Spleen (tissue), 11 donors: ENCODE results near the gene SIPA1L3. TPM values are rescaled to one million over a fixed set of nuclear protein-coding genes. Genes with fewer than 3 reads are reported as not detected.

ENCODE experiments used
- DNase-seq: peaks from one replicate; pipeline ENCODE4 v3.0.0-alpha.2; 2020
- H3K27ac ChIP-seq, 8 donors: fragments of 200-600 bp; sonication (generic) in 7 of 8; 1 replicate in 4 of 8; 2 replicates in 4 of 8; pipeline versions ENCODE4 v1.5.0 to v1.8.0; 2016 to 2021; ENCODE audit warnings: inconsistent platforms in 4 of 8, mild to moderate bottlenecking in 4 of 8, moderate library complexity in 1 of 8
- H3K27me3 ChIP-seq, 7 donors: fragments of 200-600 bp; sonication (generic) in 6 of 7; replicated peaks in 1 of 7; 1 replicate in 4 of 7; 2 replicates in 3 of 7; pipeline versions ENCODE4 v1.5.0 to v1.8.0; 2016 to 2021; ENCODE audit warnings: inconsistent platforms in 3 of 7, mild to moderate bottlenecking in 1 of 7
- H3K36me3 ChIP-seq, 6 donors: fragments of 200-600 bp; sonication (generic) in 5 of 6; 1 replicate in 4 of 6; 2 replicates in 2 of 6; pipeline versions ENCODE4 v1.5.0 to v1.8.0; 2016 to 2021; ENCODE audit warnings: inconsistent platforms in 2 of 6
- H3K4me1 ChIP-seq, 6 donors: fragments of 200-600 bp; sonication (generic) in 5 of 6; 1 replicate in 3 of 6; 2 replicates in 3 of 6; pipeline versions ENCODE4 v1.5.0 to v1.8.0; 2016 to 2021; ENCODE audit warnings: inconsistent platforms in 3 of 6
- H3K4me3 ChIP-seq, 8 donors: fragments of 200-600 bp; sonication (generic) in 7 of 8; 1 replicate in 4 of 8; 2 replicates in 4 of 8; pipeline versions ENCODE4 v1.5.0 to v1.8.0; 2016 to 2021; ENCODE audit warnings: inconsistent platforms in 4 of 8, mild to moderate bottlenecking in 4 of 8, moderate library complexity in 2 of 8
- H3K9me3 ChIP-seq, 8 donors: fragments of 200-600 bp; sonication (generic) in 7 of 8; 1 replicate in 4 of 8; 2 replicates in 4 of 8; pipeline versions ENCODE4 v1.5.0 to v1.8.0; 2016 to 2021; ENCODE audit warnings: inconsistent platforms in 4 of 8
- CTCF ChIP-seq, 11 experiments: fragments of 200-600 bp in 7 of 11; fragments of 450-650 bp in 4 of 11; sonication (generic) in 4 of 11; IDR thresholded peaks in 8 of 11; conservative IDR thresholded peaks in 3 of 11; 1 replicate in 7 of 11; 2 replicates in 4 of 11; pipeline versions ENCODE4 v1.4.0 to v1.8.0; 2016 to 2021; ENCODE audit warnings: antibody characterized with exemption in 11 of 11, inconsistent platforms in 4 of 11, mild to moderate bottlenecking in 1 of 11
- POLR2A ChIP-seq, 3 donors: fragments of 450-650 bp; IDR thresholded peaks; one replicate each; pipeline ENCODE4 v1.5.1; 2017; ENCODE audit warnings: antibody characterized with exemption in 3 of 3, mild to moderate bottlenecking in 1 of 3
- POLR2AphosphoS5 ChIP-seq, 3 donors: sonication (generic); formaldehyde crosslinking; IDR thresholded peaks; one replicate each; pipeline ENCODE4 v1.5.1; 2017; ENCODE audit warnings: antibody characterized with exemption in 3 of 3
- WGBS, 5 donors: extraction: QIAGEN DNeasy Blood & Tissue Kit in 3 of 5; methylation state at CpG; one replicate each; pipeline versions ENCODE4 v1.1.5 to v1.1.7; 2013 to 2018; 5-methylcytosine and 5-hydroxymethylcytosine counted together
- intact Hi-C: fragments of 100-400 bp; cut with DNase I; formaldehyde crosslinking; loops from one replicate; pipeline ENCODE4 v1.15.0; 2023; ENCODE audit warnings: low total_unique reads
- polyA plus RNA-seq, 3 donors: library from polyadenylated mRNA; stranded (reverse); fragments of 200-250 nt; gene quantifications; one replicate each; pipeline ENCODE4 v1.2.1, GENCODE V29; 2013
- total RNA-seq, 7 donors: library from RNA; depleted of rRNA in 3 of 7; stranded (reverse); fragments of >200 nt in 3 of 7; fragmentation: NEBNext Ultra II Directional in 4 of 7; extraction: Animal tissue kit (Norgen Biotek cat#: 25700) in 4 of 7; gene quantifications; one replicate each; pipeline versions ENCODE4 v1.1.0 to v1.2.1, GENCODE V29; 2016 to 2021
- donor health status: healthy with polysubstance abuse.
- donor health status: DM: no; HTN: no; CAD: no; lungs with moderate emphysema.
- donor health status: DM: no; HTN: no; CAD: no.
- donor health status: Bipolar disorder and iron deficiency.
- donor health status: healthy.
- donor health status: DM: no; HTN: no; CAD: no.
- donor health status: DM: yes; HTN: yes; CAD: no.

Gene SIPA1L3
- total and polyA plus RNA-seq, 10 donors: 5.4 to 62.6 (median 40.3) TPM

- no peak for DNase-seq
- Histone ChIP-seq H3K36me3 (peaks cover 0 to 7% (median 0%) of the 10 kb centered on the region in 6 donors), H3K9me3 (no peaks in the 10 kb centered on the region), H3K27ac (peak overlapping the region in 1 of 8 donors; percentile 14), H3K27me3 (no peaks in the 10 kb centered on the region), H3K4me1 (peaks cover 0 to 37% (median 0%) of the 10 kb centered on the region in 6 donors), H3K4me3 (no peak overlapping the region)
- 79 to 95% (median 87%) methylated on average over 5 of the region's 5 CpGs for WGBS, 5 donors
- intact Hi-C loops: no loop called here
- TF ChIP-seq CTCF (IDR thresholded peaks at IDR 0.05 in 8 of 11, conservative IDR thresholded peaks at IDR 0.05 in 3 of 11) (no peak), POLR2AphosphoS5 (IDR thresholded peaks at IDR 0.05) (no peak), POLR2A (IDR thresholded peaks at IDR 0.05) (no peak)
Measured at GRCh38 chr19:38012944-38013343, 105.9 kb downstream of the SIPA1L3 start.

GRCh38 chr19:38013913-38014580 lies 107.0 kb downstream of the SIPA1L3 start:
- 90 to 97% (median 94%) methylated on average over 11 of the region's 11 CpGs for WGBS, 5 donors
- intact Hi-C loops: no loop called here
- no peak overlapping the region for H3K4me3 ChIP-seq
- no peak for TF ChIP-seq POLR2A (IDR thresholded peaks at IDR 0.05)
- no peak for TF ChIP-seq CTCF (IDR thresholded peaks at IDR 0.05 in 8 of 11, conservative IDR thresholded peaks at IDR 0.05 in 3 of 11)
- no peak for TF ChIP-seq POLR2AphosphoS5 (IDR thresholded peaks at IDR 0.05)
- peaks cover 0 to 7% (median 0%) of the 10 kb centered on the region in 6 donors for H3K36me3 ChIP-seq
- peaks cover 0 to 39% (median 0%) of the 10 kb centered on the region in 6 donors for H3K4me1 ChIP-seq
- no peak for DNase-seq
- peak overlapping the region in 1 of 8 donors; percentile 11 for H3K27ac ChIP-seq
- no peaks in the 10 kb centered on the region for H3K27me3 ChIP-seq
- H3K9me3 ChIP-seq: no peaks in the 10 kb centered on the region

- no peaks in the 10 kb centered on the region for H3K27me3 ChIP-seq
- H3K27ac ChIP-seq: no peak overlapping the region
- TF ChIP-seq POLR2A (IDR thresholded peaks at IDR 0.05): no peak
- TF ChIP-seq POLR2AphosphoS5 (IDR thresholded peaks at IDR 0.05): no peak
- no peak for TF ChIP-seq CTCF (IDR thresholded peaks at IDR 0.05 in 8 of 11, conservative IDR thresholded peaks at IDR 0.05 in 3 of 11)
- H3K4me1 ChIP-seq: peaks cover 0 to 39% (median 8%) of the 10 kb centered on the region in 6 donors
- WGBS, 5 donors: 78 to 92% (median 87%) methylated on average over 6 of the region's 6 CpGs
- no peak overlapping the region for H3K4me3 ChIP-seq
- DNase-seq: no peak
- intact Hi-C loops: no loop called here
- H3K9me3 ChIP-seq: no peaks in the 10 kb centered on the region
- H3K36me3 ChIP-seq: peaks cover 0 to 7% (median 0%) of the 10 kb centered on the region in 6 donors
Measured at GRCh38 chr19:38015216-38015615, 108.2 kb downstream of the SIPA1L3 start.

- Histone ChIP-seq H3K27me3 (no peaks in the 10 kb centered on the region), H3K4me3 (no peak overlapping the region), H3K9me3 (no peaks in the 10 kb centered on the region), H3K4me1 (peaks cover 0 to 44% (median 13%) of the 10 kb centered on the region in 6 donors), H3K36me3 (peaks cover 0 to 7% (median 0%) of the 10 kb centered on the region in 6 donors), H3K27ac (no peak overlapping the region)
- TF ChIP-seq POLR2A (IDR thresholded peaks at IDR 0.05): no peak
- no peak for DNase-seq
- 91 to 93% (median 92%) methylated on average over 7 of the region's 7 CpGs for WGBS, 5 donors
- intact Hi-C loops: no loop called here
Measured at GRCh38 chr19:38015761-38016160, 108.8 kb downstream of the SIPA1L3 start.
